MM.1S (cell line): ENCODE measurements around the gene HDAC3.

ENCODE experiments used
- CTCF ChIP-seq: fragments of 300-600 bp; sonication (generic); IDR thresholded peaks from 2 replicates; pipeline ENCODE4 v1.5.1; 2016; ENCODE audit warnings: antibody characterized with exemption, low read length, mixed read lengths
- EZH2 ChIP-seq: fragments of 300-600 bp; sonication (generic); optimal IDR thresholded peaks from 2 replicates; pipeline ENCODE3; 2017; ENCODE audit warnings: low read depth, mild to moderate bottlenecking, antibody characterized with exemption, low read length, mixed read lengths

GRCh38 chr5:141675672-141676071 is 39.0 kb upstream of the HDAC3 start:
- TF ChIP-seq CTCF (no peak), EZH2 (no peak)
